DOHH2 (cell line): ENCODE results near the gene CYTIP.

Experiments used
- H3F3A ChIP-seq: fragments of 200-600 bp; sonication (generic), shearing (Covaris generic); 2 replicates; pipeline ENCODE4 v1.6.0; 2016; ENCODE audit warnings: antibody characterized with exemption, mild to moderate bottlenecking; ENCODE audit not compliant: control insufficient read depth, insufficient read depth
- H3K27ac ChIP-seq: fragments of 200-600 bp; sonication (generic); 2 replicates; pipeline ENCODE4 v1.5.1; 2014; ENCODE audit warnings: low read depth, mild to moderate bottlenecking, low read length, moderate library complexity
- H3K27me3 ChIP-seq: fragments of 200-600 bp; sonication (generic); 2 replicates; pipeline ENCODE4 v1.6.1; 2014; ENCODE audit warnings: mild to moderate bottlenecking, low read length, mixed read lengths; ENCODE audit not compliant: control insufficient read depth
- H3K36me3 ChIP-seq: fragments of 200-600 bp; sonication (generic); 2 replicates; pipeline ENCODE4 v1.6.1; 2014; ENCODE audit warnings: mild to moderate bottlenecking, low read length, moderate library complexity, mixed read lengths; ENCODE audit not compliant: control insufficient read depth
- H3K4me1 ChIP-seq: fragments of 200-600 bp; sonication (generic); 2 replicates; pipeline ENCODE4 v1.6.1; 2014; ENCODE audit warnings: mild to moderate bottlenecking, low read length, mixed read lengths; ENCODE audit not compliant: control insufficient read depth
- H3K4me2 ChIP-seq: fragments of 200-600 bp; sonication (generic); 2 replicates; pipeline ENCODE4 v1.6.0; 2014; ENCODE audit warnings: mild to moderate bottlenecking, low read length, moderate library complexity
- H3K4me3 ChIP-seq: fragments of 200-600 bp; sonication (generic); 2 replicates; pipeline ENCODE4 v1.5.1; 2014; ENCODE audit warnings: mild to moderate bottlenecking, low read length, mixed read lengths
- H3K79me2 ChIP-seq: fragments of 200-600 bp; sonication (generic); 2 replicates; pipeline ENCODE4 v1.6.1; 2014; ENCODE audit warnings: mild to moderate bottlenecking, low read length, mixed read lengths; ENCODE audit not compliant: control insufficient read depth
- H3K9me2 ChIP-seq: fragments of 200-600 bp; sonication (generic); replicated peaks from 2 replicates; pipeline ENCODE4 v1.6.1; 2014; ENCODE audit warnings: mild to moderate bottlenecking, low read length, mixed read lengths; ENCODE audit not compliant: control insufficient read depth
- H3K9me3 ChIP-seq: fragments of 200-600 bp; sonication (generic); 2 replicates; pipeline ENCODE4 v1.6.1; 2014; ENCODE audit warnings: antibody characterized with exemption, low read length, mixed read lengths; ENCODE audit not compliant: control insufficient read depth, insufficient read depth
- H4K20me1 ChIP-seq: fragments of 200-600 bp; sonication (generic); 2 replicates; pipeline ENCODE4 v1.6.0; 2014; ENCODE audit warnings: low read depth, mild to moderate bottlenecking, antibody characterized with exemption, low read length, moderate library complexity; ENCODE audit not compliant: control insufficient read depth, insufficient read depth
- CTCF ChIP-seq: fragments of 200-600 bp; sonication (generic); IDR thresholded peaks from one replicate; pipeline ENCODE4 v1.5.1; 2014; ENCODE audit warnings: antibody characterized with exemption, mild to moderate bottlenecking, low read depth, low read length; ENCODE audit not compliant: poor library complexity, severe bottlenecking
- EZH2phosphoT487 ChIP-seq: fragments of 200-600 bp; sonication (generic); IDR thresholded peaks from 2 replicates; pipeline ENCODE4 v1.6.1; 2017; ENCODE audit warnings: borderline replicate concordance, mild to moderate bottlenecking, antibody characterized with exemption, low read length, moderate library complexity, mixed read lengths

Gene CYTIP

GRCh38 chr2:157463002-157463401, 19.1 kb upstream of the CYTIP start:
- Histone ChIP-seq H3K27ac (no peak overlapping the region), H3K36me3 (peaks cover 5% of the 10 kb centered on the region), H3K79me2 (no peaks in the 10 kb centered on the region), H3K4me2 (no peak overlapping the region), H3K27me3 (no peaks in the 10 kb centered on the region), H3K9me3 (no peaks in the 10 kb centered on the region), H4K20me1 (no peaks in the 10 kb centered on the region), H3F3A (no peaks in the 10 kb centered on the region), H3K9me2 (no peaks in the 10 kb centered on the region), H3K4me3 (no peak overlapping the region), H3K4me1 (peaks cover 32% of the 10 kb centered on the region)
- TF ChIP-seq EZH2phosphoT487 (no peak), CTCF (no peak)

- Histone ChIP-seq H3F3A (no peaks in the 10 kb centered on the region), H4K20me1 (no peaks in the 10 kb centered on the region), H3K9me2 (no peaks in the 10 kb centered on the region), H3K4me3 (no peak overlapping the region), H3K9me3 (no peaks in the 10 kb centered on the region), H3K4me1 (peaks cover 21% of the 10 kb centered on the region), H3K36me3 (no peaks in the 10 kb centered on the region; the same call in 1 of the 2 replicates), H3K27me3 (no peaks in the 10 kb centered on the region), H3K4me2 (no peak overlapping the region), H3K27ac (no peak overlapping the region), H3K79me2 (no peaks in the 10 kb centered on the region)
- TF ChIP-seq CTCF: no peak
- TF ChIP-seq EZH2phosphoT487: no peak
These were observed 17.0 kb upstream of the CYTIP start for GRCh38 chr2:157460897-157461296.

- Histone ChIP-seq H3K4me3 (no peak overlapping the region), H3K27ac (no peak overlapping the region)
These were observed 16.5 kb upstream of the CYTIP start for GRCh38 chr2:157460384-157460837.

More at GRCh38 chr2:157460384-157460837, 16.5 kb upstream of the CYTIP start:
- Histone ChIP-seq H3K9me2 (no peaks in the 10 kb centered on the region), H3K27me3 (no peaks in the 10 kb centered on the region), H4K20me1 (no peaks in the 10 kb centered on the region), H3K79me2 (no peaks in the 10 kb centered on the region), H3K4me1 (peaks cover 21% of the 10 kb centered on the region), H3K4me2 (no peak overlapping the region), H3F3A (no peaks in the 10 kb centered on the region), H3K9me3 (no peaks in the 10 kb centered on the region), H3K36me3 (no peaks in the 10 kb centered on the region)
- TF ChIP-seq CTCF (no peak), EZH2phosphoT487 (no peak)
